Measurements from ENCODE around the gene SMAD3. TPM values are rescaled to one million over a fixed set of nuclear protein-coding genes. Genes with fewer than 3 reads are reported as not detected.
A peak's percentile ranks its signal among the peaks of the same experiment; 100 is the strongest.
"Not testable (repeated sequence)": the region's sequence is repeated elsewhere in the genome, so short reads cannot be mapped to it uniquely, and the experiment has no call there.

Gene SMAD3
- total RNA-seq, 1 donor from 2014 or later, result 17.1 TPM

- no peak for DNase-seq (ENCODE audit: low spot score)
- ATAC-seq, result no peak
Measured at GRCh38 chr15:67138891-67139855, 73.8 kb downstream of the SMAD3 start.

- DNase-seq (ENCODE audit: low spot score), result no peak
- no peak for ATAC-seq
Measured at GRCh38 chr15:67140078-67140833, 74.9 kb downstream of the SMAD3 start.

- DNase-seq (ENCODE audit: low spot score) (no peak), ATAC-seq (no peak)
Measured at GRCh38 chr15:67142092-67142766, 76.8 kb downstream of the SMAD3 start.

- DNase-seq (ENCODE audit: low spot score), result no peak
Measured at GRCh38 chr15:67142767-67143100, 77.3 kb downstream of the SMAD3 start.

GRCh38 chr15:67143646-67144045 is 78.2 kb downstream of the SMAD3 start:
- DNase-seq (ENCODE audit: low spot score) (no peak), ATAC-seq (no peak)

More at GRCh38 chr15:67142767-67143100, 77.3 kb downstream of the SMAD3 start:
- ATAC-seq, result no peak

- no peak for DNase-seq (ENCODE audit: low spot score)
- no peak for ATAC-seq
Measured at GRCh38 chr15:67144609-67145311, 79.4 kb downstream of the SMAD3 start.

- no peak for DNase-seq (ENCODE audit: low spot score)
- no peak for ATAC-seq
Measured at GRCh38 chr15:67145312-67145610, 79.9 kb downstream of the SMAD3 start.

- DNase-seq (ENCODE audit: low spot score), result no peak
Measured at GRCh38 chr15:67145710-67146109, 80.3 kb downstream of the SMAD3 start.

GRCh38 chr15:67146234-67146633 is 80.8 kb downstream of the SMAD3 start:
- ATAC-seq (peak; percentile 67), DNase-seq (ENCODE audit: low spot score) (no peak)

More at GRCh38 chr15:67145710-67146109, 80.3 kb downstream of the SMAD3 start:
- no peak for ATAC-seq

GRCh38 chr15:67146875-67147381 is 81.5 kb downstream of the SMAD3 start:
- peak; percentile 87 for ATAC-seq
- no peak for DNase-seq (ENCODE audit: low spot score)

- no peak for DNase-seq (ENCODE audit: low spot score)
- no peak for ATAC-seq
Measured at GRCh38 chr15:67147396-67147949, 82.1 kb downstream of the SMAD3 start.

- DNase-seq (ENCODE audit: low spot score), result no peak
- no peak for ATAC-seq
Measured at GRCh38 chr15:67148196-67148701, 82.8 kb downstream of the SMAD3 start.

GRCh38 chr15:67149068-67149772 is 83.8 kb downstream of the SMAD3 start:
- no peak for DNase-seq (ENCODE audit: low spot score)

GRCh38 chr15:67149773-67150022 is 84.3 kb downstream of the SMAD3 start:
- no peak for DNase-seq (ENCODE audit: low spot score)
- ATAC-seq, result no peak

More at GRCh38 chr15:67149068-67149772, 83.8 kb downstream of the SMAD3 start:
- ATAC-seq, result no peak

GRCh38 chr15:67150023-67150860 is 84.8 kb downstream of the SMAD3 start:
- DNase-seq (ENCODE audit: low spot score) (no peak), ATAC-seq (peak; percentile 53)

- ATAC-seq (no peak), DNase-seq (ENCODE audit: low spot score) (no peak)
Measured at GRCh38 chr15:67152429-67152828, 87.0 kb downstream of the SMAD3 start.

- DNase-seq (ENCODE audit: low spot score); ATAC-seq: not testable (repeated sequence)
Measured at GRCh38 chr15:67153044-67153443, 87.6 kb downstream of the SMAD3 start.

GRCh38 chr15:67154249-67154648 is 88.8 kb downstream of the SMAD3 start:
- DNase-seq (ENCODE audit: low spot score) (no peak), ATAC-seq (no peak)

GRCh38 chr15:67156426-67156825 is 91.0 kb downstream of the SMAD3 start:
- ATAC-seq, result no peak

More at GRCh38 chr15:67156426-67156825, 91.0 kb downstream of the SMAD3 start:
- no peak for DNase-seq (ENCODE audit: low spot score)
